GM12878 (cell line): Measurements from ENCODE around the gene RPL10A. TPM values are rescaled to one million over a fixed set of nuclear protein-coding genes. Genes with fewer than 3 reads are reported as not detected.

Source experiments
- ATAC-seq: fragments of 200-7000 bp; cut with Tn5 transposase; 3 replicates; pipeline ENCODE4 v1.9.1; 2020; ENCODE audit warnings: mild to moderate bottlenecking, moderate library complexity
- BruUV-seq: library from RNA; stranded (reverse); fragments of 400-500 nt; replicated peaks from 2 replicates; lab custom pipeline; 2021; lab: Mats Ljungman, UMichigan
- CTCF ChIA-PET: fragments of 300-600 bp; sonication (Branson Sonifier 250); formaldehyde crosslinking; extraction: SDS; loops from one replicate; lab custom pipeline; 2021; ENCODE audit warnings: inconsistent platforms; lab: Yijun Ruan, JAX
- POLR2A ChIA-PET: fragments of 350-600 bp; formaldehyde crosslinking; extraction: SDS; loops from one replicate; lab custom pipeline; 2021; ENCODE audit warnings: inconsistent platforms; lab: Charles Lee
- RAD21 ChIA-PET: fragments of 300-600 bp; sonication (Branson Sonifier 250); formaldehyde crosslinking; loops from one replicate; lab custom pipeline; 2023; ENCODE audit warnings: antibody characterized with exemption; ENCODE audit not compliant: unreplicated experiment; lab: Charles Lee
- SMC1A ChIA-PET: fragments of 300-600 bp; sonication (Branson Sonifier 250); formaldehyde crosslinking; loops from one replicate; lab custom pipeline; 2023; ENCODE audit not compliant: unreplicated experiment, uncharacterized antibody; lab: Charles Lee
- DNase-seq: peaks from one replicate; pipeline ENCODE4 v3.0.0-alpha.2; 2011; ENCODE audit warnings: low read depth, low spot score
- FAIRE-seq: peaks from 3 replicates; lab custom pipeline; 2011; peaks lifted over from hg19 to GRCh38; lab: Jason Lieb, UNC
- H2AFZ ChIP-seq: 2 replicates; pipeline ENCODE4 v1.6.0; 2011; ENCODE audit warnings: low read depth, low read length, control low read depth; ENCODE audit not compliant: control insufficient read depth
- H3K27ac ChIP-seq: 2 replicates; pipeline ENCODE4 v1.5.1; 2011; ENCODE audit warnings: control low read depth; ENCODE audit not compliant: control insufficient read depth, insufficient read depth
- H3K27me3 ChIP-seq, 2 experiments: replicated peaks in 1 of 2; 2 replicates each; pipeline versions ENCODE4 v1.6.0 to v1.6.1; 2011; ENCODE audit warnings: low read length in 1 of 2; ENCODE audit not compliant: control insufficient read depth in 2 of 2, insufficient read depth in 2 of 2
- H3K36me3 ChIP-seq, 2 experiments: 2 replicates each; pipeline ENCODE4 v1.5.1; 2011; ENCODE audit warnings: low read length in 1 of 2; ENCODE audit not compliant: control insufficient read depth in 2 of 2, insufficient read depth in 2 of 2
- H3K4me1 ChIP-seq: 2 replicates; pipeline ENCODE4 v1.6.1; 2011; ENCODE audit warnings: mild to moderate bottlenecking, low read length, moderate library complexity, mixed read lengths; ENCODE audit not compliant: control insufficient read depth, insufficient read depth
- H3K4me2 ChIP-seq: 2 replicates; pipeline ENCODE4 v1.6.0; 2011; ENCODE audit warnings: control low read depth; ENCODE audit not compliant: control insufficient read depth, insufficient read depth
- H3K4me3 ChIP-seq: fragments of 200-600 bp; sonication (generic); 2 replicates; pipeline ENCODE4 v1.5.1; 2016
- H3K79me2 ChIP-seq: 2 replicates; pipeline ENCODE4 v1.6.0; 2011; ENCODE audit warnings: low read length; ENCODE audit not compliant: control insufficient read depth, insufficient read depth
- H3K9ac ChIP-seq: 2 replicates; pipeline ENCODE4 v1.8.0; 2011; ENCODE audit warnings: low read length, control low read depth, mixed read lengths; ENCODE audit not compliant: control insufficient read depth, insufficient read depth
- H3K9me3 ChIP-seq: replicated peaks from 3 replicates; pipeline ENCODE4 v1.5.1; 2011; ENCODE audit warnings: mild to moderate bottlenecking, low read length; ENCODE audit not compliant: control insufficient read depth, insufficient read depth
- H4K20me1 ChIP-seq: 2 replicates; pipeline ENCODE4 v1.6.0; 2011; ENCODE audit not compliant: control insufficient read depth, insufficient read depth
- CHD1 ChIP-seq: IDR thresholded peaks from 2 replicates; pipeline ENCODE4 v1.6.1; 2012; ENCODE audit warnings: low read depth, low read length, improper control_type of control experiment
- CTCF ChIP-seq, 3 experiments: IDR thresholded peaks in 2 of 3; conservative IDR thresholded peaks in 1 of 3; 2 replicates each; pipeline ENCODE4 v1.5.1; 2011; ENCODE audit warnings: low read depth in 3 of 3, low read length in 3 of 3, mild to moderate bottlenecking in 3 of 3, control low read depth in 2 of 3, moderate library complexity in 2 of 3, inconsistent platforms in 1 of 3, mixed read lengths in 1 of 3; ENCODE audit not compliant: control insufficient read depth in 2 of 3, insufficient read depth in 1 of 3; ENCODE audit errors: extremely low read depth in 1 of 3
- ETV6 ChIP-seq, 2 experiments: fragments of 450-650 bp in 1 of 2; IDR thresholded peaks in 1 of 2; conservative IDR thresholded peaks in 1 of 2; 2 replicates each; pipeline ENCODE4 v1.6.1; 2014; ENCODE audit warnings: antibody characterized with exemption in 1 of 2, borderline replicate concordance in 1 of 2, low read depth in 1 of 2, mild to moderate bottlenecking in 1 of 2, moderate library complexity in 1 of 2
- HDAC6 ChIP-seq: fragments of 200-600 bp; sonication (generic); IDR thresholded peaks from one replicate; pipeline ENCODE4 v1.8.0; 2017; ENCODE audit warnings: antibody characterized with exemption; ENCODE audit not compliant: unreplicated experiment
- IKZF1 ChIP-seq: fragments of 450-650 bp; conservative IDR thresholded peaks from 2 replicates; pipeline ENCODE4 v1.6.1; 2017; ENCODE audit warnings: antibody characterized with exemption, mild to moderate bottlenecking
- IKZF2 ChIP-seq, 2 experiments: fragments of 450-650 bp; IDR thresholded peaks; 2 replicates each; pipeline ENCODE4 v1.6.1; 2017; ENCODE audit warnings: mild to moderate bottlenecking in 2 of 2, moderate library complexity in 2 of 2
- NR2C2 ChIP-seq: IDR thresholded peaks from 2 replicates; pipeline ENCODE4 v1.6.1; 2011; ENCODE audit warnings: borderline replicate concordance, low read depth; ENCODE audit not compliant: control insufficient read depth, insufficient read length
- POLR2AphosphoS2 ChIP-seq: IDR thresholded peaks from 2 replicates; pipeline ENCODE4 v1.6.1; 2011; ENCODE audit warnings: low read depth, mild to moderate bottlenecking, low read length, improper control_type of control experiment, moderate library complexity
- POU2F2 ChIP-seq: IDR thresholded peaks from 3 replicates; pipeline ENCODE4 v1.6.1; 2011; ENCODE audit warnings: low read depth, mild to moderate bottlenecking, low read length, borderline replicate concordance
- RAD51 ChIP-seq: fragments of 450-650 bp; IDR thresholded peaks from 2 replicates; pipeline ENCODE4 v1.6.1; 2016; ENCODE audit warnings: moderate library complexity, mild to moderate bottlenecking, inconsistent platforms
- RELA ChIP-seq: fragments of 450-650 bp; IDR thresholded peaks from 2 replicates; pipeline ENCODE4 v1.8.0; 2014; ENCODE audit warnings: borderline replicate concordance; ENCODE audit not compliant: partially characterized antibody
- SMARCA5 ChIP-seq: fragments of 450-650 bp; IDR thresholded peaks from 2 replicates; pipeline ENCODE4 v1.6.1; 2017; ENCODE audit warnings: mild to moderate bottlenecking
- SPI1 ChIP-seq: IDR thresholded peaks from 2 replicates; pipeline ENCODE4 v1.6.1; 2011; ENCODE audit warnings: low read depth, mild to moderate bottlenecking, low read length, moderate library complexity, borderline replicate concordance; ENCODE audit not compliant: insufficient read depth
- TCF3 ChIP-seq: IDR thresholded peaks from 2 replicates; pipeline ENCODE4 v1.6.1; 2012; ENCODE audit warnings: low read depth, mild to moderate bottlenecking, low read length, borderline replicate concordance; ENCODE audit not compliant: insufficient read depth
- TCF7 ChIP-seq: IDR thresholded peaks from 2 replicates; pipeline ENCODE4 v1.6.1; 2014; ENCODE audit warnings: antibody characterized with exemption, borderline replicate concordance
- ZNF24 ChIP-seq: fragments of 450-650 bp; IDR thresholded peaks from 2 replicates; pipeline ENCODE4 v1.6.1; 2017; ENCODE audit warnings: antibody characterized with exemption, mild to moderate bottlenecking
- WGBS: methylation state at CpG from one replicate; pipeline ENCODE4 v1.1.6; 2016; ENCODE audit warnings: low lambda C conversion rate; ENCODE audit not compliant: insufficient replicate concordance, insufficient coverage; ENCODE audit errors: missing lambda C conversion rate; 5-methylcytosine and 5-hydroxymethylcytosine counted together
- in situ Hi-C: fragments of 300-500 bp; cut with MboI; formaldehyde crosslinking; loops from 9 replicates; pipeline ENCODE4 v1.14.3; 2018; ENCODE audit warnings: mixed read lengths
- intact Hi-C: fragments of 100-400 bp; cut with micrococcal nuclease; formaldehyde crosslinking; loops from one replicate; pipeline ENCODE4 v1.14.2; 2022; ENCODE audit not compliant: unreplicated experiment
- polyA plus RNA-seq, 11 experiments: library from polyadenylated mRNA; depleted of rRNA in 4 of 11; unstranded in 6 of 11; stranded (reverse) in 5 of 11; fragments of >200 nt; fragmentation: Nextera tagmentation in 4 of 11; fragmentation: Illumina TruSeq in 1 of 11; extraction: Ambion mirVana in 4 of 11; extraction: Trizol in 1 of 11; gene quantifications; 1 replicate in 1 of 11; 2 replicates in 10 of 11; pipeline versions ENCODE4 v1.2.1 to v1.2.3, GENCODE V29; 2011 to 2016; ENCODE audit warnings: inconsistent platforms in 2 of 11, missing spikeins in 2 of 11, low read depth in 1 of 11
- total RNA-seq, 4 experiments: library from RNA; depleted of rRNA in 3 of 4; stranded (reverse); fragments of >200 nt in 3 of 4; fragmentation: Illumina TruSeq in 1 of 4; extraction: Trizol in 1 of 4; gene quantifications; 2 replicates each; pipeline versions ENCODE4 v1.2.1 to v1.2.3, GENCODE V29; 2013 to 2021
- TF ChIP-seq, protein P1 (sequence below): fragments of 450-650 bp; IDR thresholded peaks from 2 replicates; pipeline ENCODE4 v1.6.1; 2017; ENCODE audit warnings: antibody characterized with exemption, mild to moderate bottlenecking, moderate library complexity

The RPL10A gene
- total and polyA plus RNA-seq, 10 of the 15 experiments (the other 5 are each of a cell fraction or from before 2014, with no cell fraction given): 833 to 4,029 (median 2,795) TPM

- TF ChIP-seq CTCF (IDR thresholded peaks at IDR 0.05 in 2 of 3, conservative IDR thresholded peaks at IDR 0.05 in 1 of 3; ENCODE audit: control insufficient read depth in 2 of 3, extremely low read depth in 1 of 3, insufficient read depth in 1 of 3, low read depth in 3 of 3, low read length in 3 of 3): no peak
- TF ChIP-seq TCF3: no peak
- no peak for TF ChIP-seq POU2F2
- TF ChIP-seq, all 136 proteins: peak for 0
These were observed 42.9 kb upstream of the RPL10A start (continued) for GRCh38 chr6:35425284-35425683.

GRCh38 chr6:35426074-35426473 lies 42.1 kb upstream of the RPL10A start:
- no peak overlapping the region for H3K4me2 ChIP-seq
- CTCF ChIA-PET: no interaction called here
- intact Hi-C loops (no loop called here), in situ Hi-C loops (no loop called here)
- H3K27ac ChIP-seq: no peak overlapping the region
- RAD21 ChIA-PET: no interaction called here
- no peak for FAIRE-seq
- H3K9me3 ChIP-seq: peaks cover 15% of the 10 kb centered on the region; the same call in 2 of the 3 replicates
- DNase-seq: no peak
- SMC1A ChIA-PET: no interaction called here
- BruUV-seq: no TSS peak
- H3K36me3 ChIP-seq: peaks cover 0 to 8% of the 10 kb centered on the region in 2 experiments
- H3K4me1 ChIP-seq: peaks cover 7% of the 10 kb centered on the region
- POLR2A ChIA-PET: no interaction called here
- H2AFZ ChIP-seq: no peak overlapping the region
- H3K79me2 ChIP-seq: no peaks in the 10 kb centered on the region
- no peak overlapping the region for H3K9ac ChIP-seq
- H3K4me3 ChIP-seq: no peak overlapping the region
- ATAC-seq: no peak
- H3K27me3 ChIP-seq: no peaks in the 10 kb centered on the region
- 87% methylated on average over 6 of the region's 8 CpGs for WGBS
- no peaks in the 10 kb centered on the region for H4K20me1 ChIP-seq
- TF ChIP-seq, protein P1, sequence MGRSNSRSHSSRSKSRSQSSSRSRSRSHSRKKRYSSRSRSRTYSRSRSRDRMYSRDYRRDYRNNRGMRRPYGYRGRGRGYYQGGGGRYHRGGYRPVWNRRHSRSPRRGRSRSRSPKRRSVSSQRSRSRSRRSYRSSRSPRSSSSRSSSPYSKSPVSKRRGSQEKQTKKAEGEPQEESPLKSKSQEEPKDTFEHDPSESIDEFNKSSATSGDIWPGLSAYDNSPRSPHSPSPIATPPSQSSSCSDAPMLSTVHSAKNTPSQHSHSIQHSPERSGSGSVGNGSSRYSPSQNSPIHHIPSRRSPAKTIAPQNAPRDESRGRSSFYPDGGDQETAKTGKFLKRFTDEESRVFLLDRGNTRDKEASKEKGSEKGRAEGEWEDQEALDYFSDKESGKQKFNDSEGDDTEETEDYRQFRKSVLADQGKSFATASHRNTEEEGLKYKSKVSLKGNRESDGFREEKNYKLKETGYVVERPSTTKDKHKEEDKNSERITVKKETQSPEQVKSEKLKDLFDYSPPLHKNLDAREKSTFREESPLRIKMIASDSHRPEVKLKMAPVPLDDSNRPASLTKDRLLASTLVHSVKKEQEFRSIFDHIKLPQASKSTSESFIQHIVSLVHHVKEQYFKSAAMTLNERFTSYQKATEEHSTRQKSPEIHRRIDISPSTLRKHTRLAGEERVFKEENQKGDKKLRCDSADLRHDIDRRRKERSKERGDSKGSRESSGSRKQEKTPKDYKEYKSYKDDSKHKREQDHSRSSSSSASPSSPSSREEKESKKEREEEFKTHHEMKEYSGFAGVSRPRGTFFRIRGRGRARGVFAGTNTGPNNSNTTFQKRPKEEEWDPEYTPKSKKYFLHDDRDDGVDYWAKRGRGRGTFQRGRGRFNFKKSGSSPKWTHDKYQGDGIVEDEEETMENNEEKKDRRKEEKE: no peak
- TF ChIP-seq RAD51 (no peak), ZNF24 (no peak), NR2C2 (no peak), HDAC6 (no peak), SMARCA5 (no peak), ETV6 (conservative IDR thresholded peaks at IDR 0.05 in 1 of 2, IDR thresholded peaks at IDR 0.05 in 1 of 2; ENCODE audit: borderline replicate concordance in 1 of 2, low read depth in 1 of 2) (no peak), RELA (no peak), SPI1 (peak; percentile 68; the same call in 1 of the 2 replicates), IKZF2 (IDR thresholded peaks at IDR 0.05) (peak; percentile 37 to 59; a peak in 2 of 4 replicates), TCF7 (no peak), IKZF1 (0 out of 2 replicates have a peak, but pooled peaks have one; percentile 19), CHD1 (no peak), POLR2AphosphoS2 (no peak)
